Kidney capillary endothelial cell (primary cell): ENCODE results near the gene AKR1C3.
"Not testable (repeated sequence)": the region's sequence is repeated elsewhere in the genome, so short reads cannot be mapped to it uniquely, and the experiment has no call there.

Source experiments
- DNase-seq: peaks from one replicate; pipeline ENCODE4 v3.0.0-alpha.2; 2018; ENCODE audit warnings: low spot score

Gene AKR1C3

GRCh38 chr10:5094265-5095205, at the start of gene AKR1C3:
Gene AKR1C3, plus strand, starts transcription at chr10:5094414. Its CDS starts 31 bp downstream, at chr10:5094445.
- DNase-seq = peak; percentile 35

- DNase-seq = no peak
These were observed 49.1 kb upstream of the AKR1C3 start for GRCh38 chr10:5045095-5045494.

- DNase-seq = no peak
These were observed 47.8 kb upstream of the AKR1C3 start for GRCh38 chr10:5046410-5046809.

GRCh38 chr10:5047055-5047454, 47.2 kb upstream of the AKR1C3 start:
- not testable (repeated sequence) for DNase-seq

GRCh38 chr10:5047912-5048628, 46.1 kb upstream of the AKR1C3 start:
- DNase-seq = peak; percentile 11

- not testable (repeated sequence) for DNase-seq
These were observed 41.2 kb upstream of the AKR1C3 start for GRCh38 chr10:5052951-5053500.

GRCh38 chr10:5054831-5055230, 39.4 kb upstream of the AKR1C3 start:
- not testable (repeated sequence) for DNase-seq

- DNase-seq = not testable (repeated sequence)
These were observed 34.9 kb upstream of the AKR1C3 start for GRCh38 chr10:5059267-5059666.

GRCh38 chr10:5060791-5061190, 33.4 kb upstream of the AKR1C3 start:
- not testable (repeated sequence) for DNase-seq

GRCh38 chr10:5064656-5065055, 29.6 kb upstream of the AKR1C3 start:
- DNase-seq = no peak

- DNase-seq = no peak
These were observed 25.8 kb upstream of the AKR1C3 start for GRCh38 chr10:5068274-5068984.

GRCh38 chr10:5070648-5071410, 23.4 kb upstream of the AKR1C3 start:
- DNase-seq = no peak

- no peak for DNase-seq
These were observed 22.6 kb upstream of the AKR1C3 start for GRCh38 chr10:5071411-5072198.

GRCh38 chr10:5073659-5074058, 20.6 kb upstream of the AKR1C3 start:
- DNase-seq = no peak

- no peak for DNase-seq
These were observed 17.6 kb upstream of the AKR1C3 start for GRCh38 chr10:5076615-5077014.

GRCh38 chr10:5078547-5079180, 15.6 kb upstream of the AKR1C3 start:
- DNase-seq = no peak

GRCh38 chr10:5079306-5079830, 14.8 kb upstream of the AKR1C3 start:
- no peak for DNase-seq

- DNase-seq = no peak
These were observed 14.4 kb upstream of the AKR1C3 start for GRCh38 chr10:5079836-5080235.

- no peak for DNase-seq
These were observed 13.1 kb upstream of the AKR1C3 start for GRCh38 chr10:5081091-5081490.
